Measurements from ENCODE around the gene MACF1.

Gene MACF1

DNA sequence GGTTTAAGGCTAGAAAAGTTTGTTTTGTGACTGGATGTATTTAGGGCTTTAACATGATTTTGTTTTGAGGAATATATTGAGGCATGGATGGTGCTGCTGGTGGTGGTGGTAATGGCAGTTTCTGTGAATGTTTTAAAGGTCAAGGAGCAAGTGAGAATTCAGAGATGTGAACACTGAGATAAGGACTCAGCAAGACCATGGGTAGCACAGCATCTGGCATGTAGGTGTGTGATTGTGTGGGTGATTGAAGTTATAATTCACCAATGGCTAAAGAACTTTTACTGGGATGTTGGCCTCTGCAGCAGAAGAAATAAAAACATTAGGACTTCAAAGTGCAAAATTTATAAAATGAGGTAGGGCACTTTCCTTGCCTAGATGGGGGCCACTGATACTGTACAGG, 65.9 kb downstream of the MACF1 start:
- peaks cover 20% of the 10 kb centered on the region for H3K4me1 ChIP-seq (ENCODE audit: control insufficient read depth, insufficient read depth, low read depth, low read length)
- H2BK5ac ChIP-seq (ENCODE audit: low read depth, low read length, poor library complexity, severe bottlenecking), result no peak overlapping the region
- H3K27ac ChIP-seq (ENCODE audit: low read length, poor library complexity, severe bottlenecking), result no peak overlapping the region
- H2AFZ ChIP-seq (ENCODE audit: low read depth, low read length), result no peak overlapping the region
- peak overlapping the region in 1 of 2 experiments; percentile 73 for H3K4me3 ChIP-seq (ENCODE audit: insufficient read depth in 1 of 2, low read depth in 1 of 2, low read length in 2 of 2)
- no peak overlapping the region for H4K91ac ChIP-seq (ENCODE audit: low read length)
- H3K27me3 ChIP-seq (ENCODE audit: control insufficient read depth in 1 of 2, insufficient read depth in 1 of 2, low read length in 2 of 2), result no peaks in the 10 kb centered on the region
- H3K23ac ChIP-seq (ENCODE audit: low read length in 2 of 2), result no peak overlapping the region
- no peak for DNase-seq
- H2AK5ac ChIP-seq (ENCODE audit: low read length, severe bottlenecking), result no peak overlapping the region
- H3K18ac ChIP-seq (ENCODE audit: low read depth in 1 of 2, low read length in 2 of 2), result no peak overlapping the region
- H3K36me3 ChIP-seq (ENCODE audit: control insufficient read depth in 1 of 2, insufficient read depth in 2 of 2, low read depth in 1 of 2, low read length in 2 of 2), result peaks cover 0 to 16% of the 10 kb centered on the region in 2 experiments
- H3K79me1 ChIP-seq (replicated peaks; ENCODE audit: low read length, poor library complexity, severe bottlenecking), result peaks cover 14% of the 10 kb centered on the region
- H2BK12ac ChIP-seq (ENCODE audit: low read length in 2 of 2), result no peak overlapping the region
- no peak overlapping the region for H4K8ac ChIP-seq (ENCODE audit: low read length)
- H3K14ac ChIP-seq (ENCODE audit: low read length in 2 of 2), result no peak overlapping the region
- H3K9me3 ChIP-seq (ENCODE audit: control insufficient read depth, low read length), result no peaks in the 10 kb centered on the region
- H3K4ac ChIP-seq (ENCODE audit: low read depth in 1 of 2, low read length in 2 of 2), result no peak overlapping the region
- H3K4me2 ChIP-seq (ENCODE audit: low read length, poor library complexity, severe bottlenecking), result no peak overlapping the region
- H3K9ac ChIP-seq (ENCODE audit: low read length), result peak overlapping the region; percentile 86
- H2BK120ac ChIP-seq (ENCODE audit: low read depth, low read length), result no peak overlapping the region
- H2BK15ac ChIP-seq (ENCODE audit: low read depth, poor library complexity, severe bottlenecking), result no peak overlapping the region

DNA sequence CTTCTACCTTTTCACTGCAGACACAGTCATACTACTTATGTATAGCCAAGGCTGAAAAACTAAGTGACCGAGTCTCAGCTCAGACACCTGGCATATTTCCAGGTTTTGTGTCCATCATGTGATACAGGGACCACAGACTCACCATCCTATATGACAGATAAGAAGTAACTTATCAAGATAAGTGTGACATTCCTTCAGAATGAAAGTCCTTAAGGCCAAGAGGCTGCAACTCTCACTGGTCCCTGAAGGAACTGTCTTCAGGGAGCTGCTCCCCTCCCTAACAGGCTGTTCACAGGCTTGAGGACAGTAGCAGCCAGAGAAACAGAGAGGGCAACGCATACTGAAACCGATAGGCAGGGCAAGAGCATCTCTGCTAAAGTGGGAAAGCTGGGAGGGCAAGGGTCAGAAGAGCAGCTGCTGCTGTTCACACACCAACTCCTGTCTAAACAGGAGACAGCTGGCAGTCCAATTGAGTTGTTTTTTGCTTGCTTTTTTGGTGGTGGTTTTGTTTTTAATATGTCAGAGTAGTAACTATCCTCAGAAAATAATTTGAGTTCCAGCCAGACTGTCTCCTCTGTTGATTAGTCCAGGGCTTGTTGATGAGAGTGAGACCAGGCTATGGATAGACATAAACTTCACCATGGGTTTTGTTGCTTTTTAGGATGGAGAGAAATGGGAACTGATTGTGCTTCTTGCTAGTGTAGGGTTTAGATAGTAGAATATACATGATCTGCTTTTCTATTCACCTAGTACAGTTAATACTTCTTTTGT, 67.7 kb downstream of the MACF1 start:
- 13% methylated on average over 3 of the region's 3 CpGs for WGBS
- no peak overlapping the region for H2AK5ac ChIP-seq (ENCODE audit: low read length, severe bottlenecking)
- no peak overlapping the region for H3K4me2 ChIP-seq (ENCODE audit: low read length, poor library complexity, severe bottlenecking)
- no peaks in the 10 kb centered on the region for H3K27me3 ChIP-seq (ENCODE audit: control insufficient read depth in 1 of 2, insufficient read depth in 1 of 2, low read length in 2 of 2)
- H3K4ac ChIP-seq (ENCODE audit: low read depth in 1 of 2, low read length in 2 of 2), result no peak overlapping the region
- no peak overlapping the region for H3K9ac ChIP-seq (ENCODE audit: low read length)
- H2BK15ac ChIP-seq (ENCODE audit: low read depth, poor library complexity, severe bottlenecking), result no peak overlapping the region
- H3K9me3 ChIP-seq (ENCODE audit: control insufficient read depth, low read length), result no peaks in the 10 kb centered on the region
- no peak overlapping the region for H3K23ac ChIP-seq (ENCODE audit: low read length in 2 of 2)
- H3K14ac ChIP-seq (ENCODE audit: low read length in 2 of 2), result no peak overlapping the region
- no peak overlapping the region for H2BK5ac ChIP-seq (ENCODE audit: low read depth, low read length, poor library complexity, severe bottlenecking)
- H3K36me3 ChIP-seq (ENCODE audit: control insufficient read depth in 1 of 2, insufficient read depth in 2 of 2, low read depth in 1 of 2, low read length in 2 of 2), result peaks cover 0 to 16% of the 10 kb centered on the region in 2 experiments
- no peak overlapping the region for H3K18ac ChIP-seq (ENCODE audit: low read depth in 1 of 2, low read length in 2 of 2)
- H3K4me3 ChIP-seq (ENCODE audit: insufficient read depth in 1 of 2, low read depth in 1 of 2, low read length in 2 of 2), result no peak overlapping the region
- H3K27ac ChIP-seq (ENCODE audit: low read length, poor library complexity, severe bottlenecking), result no peak overlapping the region
- no peak overlapping the region for H2BK120ac ChIP-seq (ENCODE audit: low read depth, low read length)
- peaks cover 20% of the 10 kb centered on the region for H3K4me1 ChIP-seq (ENCODE audit: control insufficient read depth, insufficient read depth, low read depth, low read length)
- H4K8ac ChIP-seq (ENCODE audit: low read length), result no peak overlapping the region
- H2BK12ac ChIP-seq (ENCODE audit: low read length in 2 of 2), result no peak overlapping the region
- DNase-seq, result peak; percentile 83
- no peak overlapping the region for H4K91ac ChIP-seq (ENCODE audit: low read length)
- no peak overlapping the region for H2AFZ ChIP-seq (ENCODE audit: low read depth, low read length)
- H3K79me1 ChIP-seq (replicated peaks; ENCODE audit: low read length, poor library complexity, severe bottlenecking), result peaks cover 17% of the 10 kb centered on the region

DNA sequence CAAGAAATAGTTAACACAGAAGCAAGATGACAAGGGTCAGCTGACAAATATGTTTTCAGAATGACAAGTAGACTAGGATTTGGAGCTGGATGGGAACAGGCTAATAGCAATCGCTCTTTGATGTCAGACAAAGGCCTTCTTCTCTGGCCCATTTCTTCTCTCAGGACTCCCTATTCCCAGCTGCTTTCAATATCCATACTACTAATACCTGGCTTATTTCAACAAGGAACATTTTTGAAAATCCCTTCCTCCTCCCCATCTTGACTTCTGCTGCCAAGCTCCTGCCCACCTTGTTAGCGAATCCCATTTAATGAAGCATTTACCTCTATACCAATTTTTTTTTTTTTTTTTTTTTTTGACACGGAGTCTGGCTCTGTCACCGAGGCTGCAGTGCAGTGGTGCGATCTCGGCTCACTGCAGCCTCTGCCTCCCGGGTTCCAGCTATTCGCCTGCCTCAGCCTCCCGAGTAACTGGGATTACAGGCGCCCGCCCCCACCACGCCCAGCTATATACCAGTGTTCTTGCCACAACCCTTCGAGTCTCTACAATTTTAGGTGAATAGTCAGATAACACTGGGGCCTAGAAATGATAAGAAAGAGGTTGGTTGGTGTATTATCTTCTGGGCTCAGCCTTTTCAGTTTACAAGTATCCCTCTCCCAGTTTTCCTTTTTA, 68.4 kb downstream of the MACF1 start:
- no peak overlapping the region for H3K23ac ChIP-seq (ENCODE audit: low read length in 2 of 2)
- peaks cover 20% of the 10 kb centered on the region for H3K4me1 ChIP-seq (ENCODE audit: control insufficient read depth, insufficient read depth, low read depth, low read length)
- H4K8ac ChIP-seq (ENCODE audit: low read length), result no peak overlapping the region
- H3K9ac ChIP-seq (ENCODE audit: low read length), result no peak overlapping the region
- H3K27me3 ChIP-seq (ENCODE audit: control insufficient read depth in 1 of 2, insufficient read depth in 1 of 2, low read length in 2 of 2), result no peaks in the 10 kb centered on the region
- DNase-seq, result no peak
- no peak overlapping the region for H3K27ac ChIP-seq (ENCODE audit: low read length, poor library complexity, severe bottlenecking)
- no peak overlapping the region for H3K18ac ChIP-seq (ENCODE audit: low read depth in 1 of 2, low read length in 2 of 2)
- no peak overlapping the region for H3K4ac ChIP-seq (ENCODE audit: low read depth in 1 of 2, low read length in 2 of 2)
- no peaks in the 10 kb centered on the region for H3K9me3 ChIP-seq (ENCODE audit: control insufficient read depth, low read length)
- H2BK120ac ChIP-seq (ENCODE audit: low read depth, low read length), result no peak overlapping the region
- no peak overlapping the region for H4K91ac ChIP-seq (ENCODE audit: low read length)
- no peak overlapping the region for H3K14ac ChIP-seq (ENCODE audit: low read length in 2 of 2)
- H2BK15ac ChIP-seq (ENCODE audit: low read depth, poor library complexity, severe bottlenecking), result no peak overlapping the region
- H2AFZ ChIP-seq (ENCODE audit: low read depth, low read length), result no peak overlapping the region
- H3K4me3 ChIP-seq (ENCODE audit: insufficient read depth in 1 of 2, low read depth in 1 of 2, low read length in 2 of 2), result no peak overlapping the region
- no peak overlapping the region for H2BK12ac ChIP-seq (ENCODE audit: low read length in 2 of 2)
- no peak overlapping the region for H2AK5ac ChIP-seq (ENCODE audit: low read length, severe bottlenecking)
- peaks cover 0 to 16% of the 10 kb centered on the region in 2 experiments for H3K36me3 ChIP-seq (ENCODE audit: control insufficient read depth in 1 of 2, insufficient read depth in 2 of 2, low read depth in 1 of 2, low read length in 2 of 2)
- no peak overlapping the region for H3K4me2 ChIP-seq (ENCODE audit: low read length, poor library complexity, severe bottlenecking)
- no peak overlapping the region for H2BK5ac ChIP-seq (ENCODE audit: low read depth, low read length, poor library complexity, severe bottlenecking)
- peaks cover 18% of the 10 kb centered on the region for H3K79me1 ChIP-seq (replicated peaks; ENCODE audit: low read length, poor library complexity, severe bottlenecking)
- WGBS, result 95% methylated on average over 11 of the region's 13 CpGs

GRCh38 chr1:39275836-39276507, 71.5 kb downstream of the MACF1 start:
- Histone ChIP-seq H4K91ac (ENCODE audit: low read length) (no peak overlapping the region), H2BK5ac (ENCODE audit: low read depth, low read length, poor library complexity, severe bottlenecking) (no peak overlapping the region)

More at GRCh38 chr1:39275836-39276507, 71.5 kb downstream of the MACF1 start:
- Histone ChIP-seq H3K18ac (ENCODE audit: low read depth in 1 of 2, low read length in 2 of 2) (no peak overlapping the region), H4K8ac (ENCODE audit: low read length) (no peak overlapping the region), H3K36me3 (ENCODE audit: control insufficient read depth in 1 of 2, insufficient read depth in 2 of 2, low read depth in 1 of 2, low read length in 2 of 2) (peaks cover 0 to 5% of the 10 kb centered on the region in 2 experiments), H3K27ac (ENCODE audit: low read length, poor library complexity, severe bottlenecking) (no peak overlapping the region), H3K14ac (ENCODE audit: low read length in 2 of 2) (no peak overlapping the region), H3K4me1 (ENCODE audit: control insufficient read depth, insufficient read depth, low read depth, low read length) (peaks cover 7% of the 10 kb centered on the region), H2AK5ac (ENCODE audit: low read length, severe bottlenecking) (no peak overlapping the region), H3K4me3 (ENCODE audit: insufficient read depth in 1 of 2, low read depth in 1 of 2, low read length in 2 of 2) (no peak overlapping the region), H3K27me3 (ENCODE audit: control insufficient read depth in 1 of 2, insufficient read depth in 1 of 2, low read length in 2 of 2) (no peaks in the 10 kb centered on the region), H3K79me1 (replicated peaks; ENCODE audit: low read length, poor library complexity, severe bottlenecking) (peaks cover 13% of the 10 kb centered on the region), H3K9ac (ENCODE audit: low read length) (no peak overlapping the region), H2BK15ac (ENCODE audit: low read depth, poor library complexity, severe bottlenecking) (no peak overlapping the region), H3K9me3 (ENCODE audit: control insufficient read depth, low read length) (no peaks in the 10 kb centered on the region), H3K23ac (ENCODE audit: low read length in 2 of 2) (no peak overlapping the region), H2BK120ac (ENCODE audit: low read depth, low read length) (no peak overlapping the region), H3K4me2 (ENCODE audit: low read length, poor library complexity, severe bottlenecking) (no peak overlapping the region), H3K4ac (ENCODE audit: low read depth in 1 of 2, low read length in 2 of 2) (no peak overlapping the region), H2BK12ac (ENCODE audit: low read length in 2 of 2) (no peak overlapping the region), H2AFZ (ENCODE audit: low read depth, low read length) (no peak overlapping the region)
- peak; percentile 31 for DNase-seq
- WGBS, result 57% methylated on average over 6 of the region's 6 CpGs

All from mesenchymal stem cell (in vitro differentiated cells and primary cell).